ENCODE measurements around the gene RHBG. TPM values are rescaled to one million over a fixed set of nuclear protein-coding genes. Genes with fewer than 3 reads are reported as not detected.
A peak's percentile ranks its signal among the peaks of the same experiment; 100 is the strongest.

The RHBG gene
- total and polyA plus RNA-seq, 2 experiments from 2014 or later, result 3.3 to 11.9 TPM

DNA sequence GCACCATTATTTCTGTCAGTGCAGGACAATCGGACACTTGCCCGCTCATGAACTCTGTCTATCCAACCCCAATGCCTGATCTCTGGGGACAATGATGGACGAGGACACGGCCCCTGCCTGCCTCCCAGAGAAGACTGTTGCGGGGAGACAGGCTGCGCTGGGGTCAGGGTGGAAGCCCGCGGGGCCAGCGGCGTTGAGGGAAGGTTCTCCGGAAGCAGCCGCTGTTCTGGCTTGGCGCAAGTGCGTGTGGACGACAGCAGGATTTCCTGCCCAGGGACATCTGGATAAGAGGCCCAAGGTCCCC is 18.8 kb downstream of the RHBG start:
- WGBS (ENCODE audit: low lambda C conversion rate, missing lambda C conversion rate), result 44% methylated on average over 14 of the region's 15 CpGs
- Histone ChIP-seq H3K4me1 (ENCODE audit: insufficient read depth) (no peaks in the 10 kb centered on the region), H3K9me3 (ENCODE audit: low read depth) (no peaks in the 10 kb centered on the region), H4K20me1 (ENCODE audit: insufficient read depth, poor library complexity, severe bottlenecking) (no peaks in the 10 kb centered on the region), H3K27ac (no peak overlapping the region), H3K79me2 (no peaks in the 10 kb centered on the region), H2AFZ (no peak overlapping the region), H3K36me3 (replicated peaks; ENCODE audit: insufficient read depth, low read depth) (no peaks in the 10 kb centered on the region), H3K4me2 (peak overlapping the region; percentile 80), H3K27me3 (peaks cover 55% of the 10 kb centered on the region), H3K4me3 (no peak overlapping the region), H3K9me2 (replicated peaks; ENCODE audit: insufficient read depth) (no peaks in the 10 kb centered on the region)
- DNase-seq (ENCODE audit: low spot score), result no peak
- TF ChIP-seq EZH2 (IDR thresholded peaks at IDR 0.05; ENCODE audit: borderline replicate concordance) (no peak), EZH2phosphoT487 (IDR thresholded peaks at IDR 0.05; ENCODE audit: low read depth, severe bottlenecking, unreplicated experiment) (no peak)
- TF ChIP-seq, protein P1, sequence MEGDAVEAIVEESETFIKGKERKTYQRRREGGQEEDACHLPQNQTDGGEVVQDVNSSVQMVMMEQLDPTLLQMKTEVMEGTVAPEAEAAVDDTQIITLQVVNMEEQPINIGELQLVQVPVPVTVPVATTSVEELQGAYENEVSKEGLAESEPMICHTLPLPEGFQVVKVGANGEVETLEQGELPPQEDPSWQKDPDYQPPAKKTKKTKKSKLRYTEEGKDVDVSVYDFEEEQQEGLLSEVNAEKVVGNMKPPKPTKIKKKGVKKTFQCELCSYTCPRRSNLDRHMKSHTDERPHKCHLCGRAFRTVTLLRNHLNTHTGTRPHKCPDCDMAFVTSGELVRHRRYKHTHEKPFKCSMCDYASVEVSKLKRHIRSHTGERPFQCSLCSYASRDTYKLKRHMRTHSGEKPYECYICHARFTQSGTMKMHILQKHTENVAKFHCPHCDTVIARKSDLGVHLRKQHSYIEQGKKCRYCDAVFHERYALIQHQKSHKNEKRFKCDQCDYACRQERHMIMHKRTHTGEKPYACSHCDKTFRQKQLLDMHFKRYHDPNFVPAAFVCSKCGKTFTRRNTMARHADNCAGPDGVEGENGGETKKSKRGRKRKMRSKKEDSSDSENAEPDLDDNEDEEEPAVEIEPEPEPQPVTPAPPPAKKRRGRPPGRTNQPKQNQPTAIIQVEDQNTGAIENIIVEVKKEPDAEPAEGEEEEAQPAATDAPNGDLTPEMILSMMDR (IDR thresholded peaks at IDR 0.05; ENCODE audit: poor library complexity), result no peak

DNA sequence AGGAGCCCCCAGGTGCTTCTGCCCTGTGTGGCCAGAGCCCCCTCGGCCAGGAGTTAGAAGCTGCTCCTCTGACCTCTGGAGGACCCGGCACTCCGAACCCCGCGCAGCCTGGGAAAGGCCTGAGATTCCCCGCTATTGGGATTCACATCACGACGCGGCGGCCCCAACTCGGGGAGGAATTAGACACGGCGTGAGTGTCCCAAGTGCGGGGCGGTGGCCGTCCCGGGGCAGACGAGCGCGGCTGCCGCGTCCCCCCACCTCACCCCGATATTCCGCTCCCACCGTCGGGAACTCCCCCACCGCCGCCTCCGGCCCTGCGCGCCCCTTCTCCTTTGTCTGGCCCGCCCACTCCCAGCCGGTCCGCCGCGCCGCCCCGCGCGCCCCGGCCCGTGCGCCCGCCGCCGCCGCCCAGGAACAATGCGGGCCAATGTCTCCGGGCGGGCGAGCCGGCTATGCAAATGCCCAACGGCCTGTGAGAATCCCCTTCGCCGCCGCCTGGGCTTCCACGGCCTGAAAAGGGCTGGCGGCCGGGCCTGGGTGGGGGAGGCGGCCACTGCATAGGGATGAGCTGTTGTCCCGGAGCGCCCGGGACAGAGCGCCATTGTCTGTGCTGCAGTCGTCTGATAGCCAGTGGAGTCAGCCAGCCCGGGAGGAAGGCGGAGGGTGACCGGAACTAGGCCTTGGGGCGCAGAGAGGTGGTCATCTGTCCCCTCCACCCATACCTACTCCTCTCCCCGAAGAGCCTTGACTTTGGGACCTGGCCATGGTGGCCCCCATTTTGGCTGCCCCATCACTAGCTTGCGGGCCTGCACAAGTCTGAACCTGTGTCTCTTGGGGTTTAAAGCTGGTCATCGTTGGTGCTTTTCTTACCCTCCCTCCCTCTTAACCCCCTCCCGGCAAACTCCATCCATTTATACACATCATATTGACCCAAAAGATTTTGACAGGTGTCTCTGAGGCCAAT is 19.4 kb downstream of the RHBG start:
- 17% methylated on average over 39 of the region's 73 CpGs for WGBS (ENCODE audit: low lambda C conversion rate, missing lambda C conversion rate)
- H3K27me3 ChIP-seq, result peaks cover 59% of the 10 kb centered on the region
- no peaks in the 10 kb centered on the region for H3K4me1 ChIP-seq (ENCODE audit: insufficient read depth)
- no peak overlapping the region for H2AFZ ChIP-seq
- no peaks in the 10 kb centered on the region for H3K79me2 ChIP-seq
- DNase-seq (ENCODE audit: low spot score), result peak; percentile 37
- H3K9me2 ChIP-seq (replicated peaks; ENCODE audit: insufficient read depth), result no peaks in the 10 kb centered on the region
- no peaks in the 10 kb centered on the region for H3K36me3 ChIP-seq (replicated peaks; ENCODE audit: insufficient read depth, low read depth)
- H3K9me3 ChIP-seq (ENCODE audit: low read depth), result no peaks in the 10 kb centered on the region
- H3K4me3 ChIP-seq, result no peak overlapping the region
- H3K27ac ChIP-seq, result no peak overlapping the region
- peak overlapping the region; percentile 80 for H3K4me2 ChIP-seq
- H4K20me1 ChIP-seq (ENCODE audit: insufficient read depth, poor library complexity, severe bottlenecking), result no peaks in the 10 kb centered on the region
- peak; percentile 78 for TF ChIP-seq EZH2 (IDR thresholded peaks at IDR 0.05; ENCODE audit: borderline replicate concordance)
- TF ChIP-seq, protein P1 (IDR thresholded peaks at IDR 0.05; ENCODE audit: poor library complexity), result no peak

DNA sequence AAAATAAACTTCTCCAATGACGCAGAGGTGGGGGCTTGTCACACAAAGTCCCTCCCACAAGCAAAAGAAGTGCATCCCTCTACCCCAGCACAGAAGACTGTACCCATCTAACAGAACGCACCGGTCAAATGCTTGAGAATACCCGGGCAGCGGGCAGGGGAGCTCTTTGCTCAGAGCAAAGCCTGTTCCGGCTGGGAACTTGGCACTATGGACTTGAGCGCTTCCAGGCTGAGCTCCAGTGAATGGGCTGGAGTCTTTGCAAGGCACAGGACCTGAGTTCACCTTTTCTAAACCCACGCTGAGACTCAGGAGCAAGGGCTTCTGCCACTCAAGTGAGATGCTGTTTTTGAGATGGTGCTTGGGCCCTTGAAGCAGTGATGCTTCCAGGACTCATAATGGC is 20.3 kb downstream of the RHBG start:
- Histone ChIP-seq H3K4me2 (no peak overlapping the region), H2AFZ (no peak overlapping the region), H3K4me3 (no peak overlapping the region), H3K27me3 (peaks cover 61% of the 10 kb centered on the region), H3K36me3 (replicated peaks; ENCODE audit: insufficient read depth, low read depth) (no peaks in the 10 kb centered on the region), H3K27ac (no peak overlapping the region), H3K4me1 (ENCODE audit: insufficient read depth) (no peaks in the 10 kb centered on the region), H3K9me2 (replicated peaks; ENCODE audit: insufficient read depth) (no peaks in the 10 kb centered on the region), H3K79me2 (no peaks in the 10 kb centered on the region), H3K9me3 (ENCODE audit: low read depth) (no peaks in the 10 kb centered on the region), H4K20me1 (ENCODE audit: insufficient read depth, poor library complexity, severe bottlenecking) (no peaks in the 10 kb centered on the region)
- no peak for DNase-seq (ENCODE audit: low spot score)
- TF ChIP-seq EZH2phosphoT487 (IDR thresholded peaks at IDR 0.05; ENCODE audit: low read depth, severe bottlenecking, unreplicated experiment) (no peak), EZH2 (IDR thresholded peaks at IDR 0.05; ENCODE audit: borderline replicate concordance) (no peak)
- TF ChIP-seq, protein P1 (IDR thresholded peaks at IDR 0.05; ENCODE audit: poor library complexity), result no peak
- WGBS (ENCODE audit: low lambda C conversion rate, missing lambda C conversion rate), result 95% methylated on average over 8 of the region's 8 CpGs

Measured in hepatocyte (in vitro differentiated cells).